WTC11 (cell line): ENCODE results near the gene TNS3.

Source experiments
- HMGXB4 ChIP-seq: sonication (generic); formaldehyde crosslinking; IDR thresholded peaks from 2 replicates; pipeline ENCODE4 v1.8.1; 2023; ENCODE audit warnings: mild to moderate bottlenecking, moderate library complexity, missing genetic modification reagents
- SP1 ChIP-seq: sonication (generic); formaldehyde crosslinking; conservative IDR thresholded peaks from 2 replicates; pipeline ENCODE4 v1.8.1; 2022; ENCODE audit warnings: missing genetic modification reagents
- TCF7 ChIP-seq: sonication (generic); formaldehyde crosslinking; IDR thresholded peaks from 2 replicates; pipeline ENCODE4 v1.8.0; 2022; ENCODE audit warnings: mild to moderate bottlenecking, low read depth, missing genetic modification reagents, moderate library complexity
- TEAD1 ChIP-seq: sonication (generic); formaldehyde crosslinking; IDR thresholded peaks from 2 replicates; pipeline ENCODE4 v1.8.0; 2022; ENCODE audit warnings: mild to moderate bottlenecking, missing genetic modification reagents
- TEAD4 ChIP-seq: sonication (generic); formaldehyde crosslinking; IDR thresholded peaks from 2 replicates; pipeline ENCODE4 v1.8.0; 2022; ENCODE audit warnings: mild to moderate bottlenecking, missing genetic modification reagents
- ZBTB21 ChIP-seq: sonication (generic); formaldehyde crosslinking; IDR thresholded peaks from 2 replicates; pipeline ENCODE4 v1.8.1; 2023; ENCODE audit warnings: mild to moderate bottlenecking, missing genetic modification reagents, borderline replicate concordance
- ZNF138 ChIP-seq: sonication (generic); formaldehyde crosslinking; conservative IDR thresholded peaks from 2 replicates; pipeline ENCODE4 v1.8.1; 2022; ENCODE audit warnings: mild to moderate bottlenecking, moderate library complexity, missing genetic modification reagents
- ZNF396 ChIP-seq: fragments of 250-450 bp; sonication (Bioruptor Pico); IDR thresholded peaks from 2 replicates; pipeline ENCODE4 v1.8.0; 2021; ENCODE audit warnings: mild to moderate bottlenecking, moderate library complexity, borderline replicate concordance
- TF ChIP-seq, protein P1 (sequence below): sonication (generic); formaldehyde crosslinking; IDR thresholded peaks from 2 replicates; pipeline ENCODE4 v1.8.0; 2022; ENCODE audit warnings: mild to moderate bottlenecking, missing genetic modification reagents
- TF ChIP-seq, protein P2 (sequence below): fragments of 200-600 bp; IDR thresholded peaks from 2 replicates; pipeline ENCODE4 v1.8.0; 2022; ENCODE audit warnings: antibody characterized with exemption
- TF ChIP-seq, protein P3 (sequence below): sonication (generic); formaldehyde crosslinking; IDR thresholded peaks from 2 replicates; pipeline ENCODE4 v1.8.1; 2022; ENCODE audit warnings: low read depth, mild to moderate bottlenecking, moderate library complexity, missing genetic modification reagents, borderline replicate concordance
- TF ChIP-seq, protein P4 (sequence below): sonication (generic); formaldehyde crosslinking; IDR thresholded peaks from 2 replicates; pipeline ENCODE4 v1.8.1; 2023; ENCODE audit warnings: mild to moderate bottlenecking, missing genetic modification reagents, borderline replicate concordance
- TF ChIP-seq, protein P5 (sequence below): sonication (generic); formaldehyde crosslinking; IDR thresholded peaks from 2 replicates; pipeline ENCODE4 v1.8.0; 2023; ENCODE audit warnings: mild to moderate bottlenecking, missing genetic modification reagents
- TF ChIP-seq, protein P6 (sequence below): sonication (generic); formaldehyde crosslinking; IDR thresholded peaks from 2 replicates; pipeline ENCODE4 v1.8.1; 2022; ENCODE audit warnings: missing genetic modification reagents, borderline replicate concordance

- TF ChIP-seq, protein P1, sequence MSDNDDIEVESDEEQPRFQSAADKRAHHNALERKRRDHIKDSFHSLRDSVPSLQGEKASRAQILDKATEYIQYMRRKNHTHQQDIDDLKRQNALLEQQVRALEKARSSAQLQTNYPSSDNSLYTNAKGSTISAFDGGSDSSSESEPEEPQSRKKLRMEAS (CRISPR knock-in tag): no peak
- no peak for TF ChIP-seq TCF7 (CRISPR knock-in tag)
- TF ChIP-seq ZNF138 (CRISPR knock-in tag): no peak
- TF ChIP-seq, protein P2, sequence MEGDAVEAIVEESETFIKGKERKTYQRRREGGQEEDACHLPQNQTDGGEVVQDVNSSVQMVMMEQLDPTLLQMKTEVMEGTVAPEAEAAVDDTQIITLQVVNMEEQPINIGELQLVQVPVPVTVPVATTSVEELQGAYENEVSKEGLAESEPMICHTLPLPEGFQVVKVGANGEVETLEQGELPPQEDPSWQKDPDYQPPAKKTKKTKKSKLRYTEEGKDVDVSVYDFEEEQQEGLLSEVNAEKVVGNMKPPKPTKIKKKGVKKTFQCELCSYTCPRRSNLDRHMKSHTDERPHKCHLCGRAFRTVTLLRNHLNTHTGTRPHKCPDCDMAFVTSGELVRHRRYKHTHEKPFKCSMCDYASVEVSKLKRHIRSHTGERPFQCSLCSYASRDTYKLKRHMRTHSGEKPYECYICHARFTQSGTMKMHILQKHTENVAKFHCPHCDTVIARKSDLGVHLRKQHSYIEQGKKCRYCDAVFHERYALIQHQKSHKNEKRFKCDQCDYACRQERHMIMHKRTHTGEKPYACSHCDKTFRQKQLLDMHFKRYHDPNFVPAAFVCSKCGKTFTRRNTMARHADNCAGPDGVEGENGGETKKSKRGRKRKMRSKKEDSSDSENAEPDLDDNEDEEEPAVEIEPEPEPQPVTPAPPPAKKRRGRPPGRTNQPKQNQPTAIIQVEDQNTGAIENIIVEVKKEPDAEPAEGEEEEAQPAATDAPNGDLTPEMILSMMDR: no peak
- TF ChIP-seq TEAD1 (CRISPR knock-in tag): no peak
- no peak for TF ChIP-seq ZBTB21 (CRISPR knock-in tag)
- TF ChIP-seq SP1: no peak
- no peak for TF ChIP-seq HMGXB4
- TF ChIP-seq, protein P3, sequence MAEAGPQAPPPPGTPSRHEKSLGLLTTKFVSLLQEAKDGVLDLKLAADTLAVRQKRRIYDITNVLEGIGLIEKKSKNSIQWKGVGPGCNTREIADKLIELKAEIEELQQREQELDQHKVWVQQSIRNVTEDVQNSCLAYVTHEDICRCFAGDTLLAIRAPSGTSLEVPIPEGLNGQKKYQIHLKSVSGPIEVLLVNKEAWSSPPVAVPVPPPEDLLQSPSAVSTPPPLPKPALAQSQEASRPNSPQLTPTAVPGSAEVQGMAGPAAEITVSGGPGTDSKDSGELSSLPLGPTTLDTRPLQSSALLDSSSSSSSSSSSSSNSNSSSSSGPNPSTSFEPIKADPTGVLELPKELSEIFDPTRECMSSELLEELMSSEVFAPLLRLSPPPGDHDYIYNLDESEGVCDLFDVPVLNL (CRISPR knock-in tag): no peak
- TF ChIP-seq, protein P4, sequence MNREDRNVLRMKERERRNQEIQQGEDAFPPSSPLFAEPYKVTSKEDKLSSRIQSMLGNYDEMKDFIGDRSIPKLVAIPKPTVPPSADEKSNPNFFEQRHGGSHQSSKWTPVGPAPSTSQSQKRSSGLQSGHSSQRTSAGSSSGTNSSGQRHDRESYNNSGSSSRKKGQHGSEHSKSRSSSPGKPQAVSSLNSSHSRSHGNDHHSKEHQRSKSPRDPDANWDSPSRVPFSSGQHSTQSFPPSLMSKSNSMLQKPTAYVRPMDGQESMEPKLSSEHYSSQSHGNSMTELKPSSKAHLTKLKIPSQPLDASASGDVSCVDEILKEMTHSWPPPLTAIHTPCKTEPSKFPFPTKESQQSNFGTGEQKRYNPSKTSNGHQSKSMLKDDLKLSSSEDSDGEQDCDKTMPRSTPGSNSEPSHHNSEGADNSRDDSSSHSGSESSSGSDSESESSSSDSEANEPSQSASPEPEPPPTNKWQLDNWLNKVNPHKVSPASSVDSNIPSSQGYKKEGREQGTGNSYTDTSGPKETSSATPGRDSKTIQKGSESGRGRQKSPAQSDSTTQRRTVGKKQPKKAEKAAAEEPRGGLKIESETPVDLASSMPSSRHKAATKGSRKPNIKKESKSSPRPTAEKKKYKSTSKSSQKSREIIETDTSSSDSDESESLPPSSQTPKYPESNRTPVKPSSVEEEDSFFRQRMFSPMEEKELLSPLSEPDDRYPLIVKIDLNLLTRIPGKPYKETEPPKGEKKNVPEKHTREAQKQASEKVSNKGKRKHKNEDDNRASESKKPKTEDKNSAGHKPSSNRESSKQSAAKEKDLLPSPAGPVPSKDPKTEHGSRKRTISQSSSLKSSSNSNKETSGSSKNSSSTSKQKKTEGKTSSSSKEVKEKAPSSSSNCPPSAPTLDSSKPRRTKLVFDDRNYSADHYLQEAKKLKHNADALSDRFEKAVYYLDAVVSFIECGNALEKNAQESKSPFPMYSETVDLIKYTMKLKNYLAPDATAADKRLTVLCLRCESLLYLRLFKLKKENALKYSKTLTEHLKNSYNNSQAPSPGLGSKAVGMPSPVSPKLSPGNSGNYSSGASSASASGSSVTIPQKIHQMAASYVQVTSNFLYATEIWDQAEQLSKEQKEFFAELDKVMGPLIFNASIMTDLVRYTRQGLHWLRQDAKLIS: no peak
- no peak for TF ChIP-seq TEAD4
- TF ChIP-seq, protein P5, sequence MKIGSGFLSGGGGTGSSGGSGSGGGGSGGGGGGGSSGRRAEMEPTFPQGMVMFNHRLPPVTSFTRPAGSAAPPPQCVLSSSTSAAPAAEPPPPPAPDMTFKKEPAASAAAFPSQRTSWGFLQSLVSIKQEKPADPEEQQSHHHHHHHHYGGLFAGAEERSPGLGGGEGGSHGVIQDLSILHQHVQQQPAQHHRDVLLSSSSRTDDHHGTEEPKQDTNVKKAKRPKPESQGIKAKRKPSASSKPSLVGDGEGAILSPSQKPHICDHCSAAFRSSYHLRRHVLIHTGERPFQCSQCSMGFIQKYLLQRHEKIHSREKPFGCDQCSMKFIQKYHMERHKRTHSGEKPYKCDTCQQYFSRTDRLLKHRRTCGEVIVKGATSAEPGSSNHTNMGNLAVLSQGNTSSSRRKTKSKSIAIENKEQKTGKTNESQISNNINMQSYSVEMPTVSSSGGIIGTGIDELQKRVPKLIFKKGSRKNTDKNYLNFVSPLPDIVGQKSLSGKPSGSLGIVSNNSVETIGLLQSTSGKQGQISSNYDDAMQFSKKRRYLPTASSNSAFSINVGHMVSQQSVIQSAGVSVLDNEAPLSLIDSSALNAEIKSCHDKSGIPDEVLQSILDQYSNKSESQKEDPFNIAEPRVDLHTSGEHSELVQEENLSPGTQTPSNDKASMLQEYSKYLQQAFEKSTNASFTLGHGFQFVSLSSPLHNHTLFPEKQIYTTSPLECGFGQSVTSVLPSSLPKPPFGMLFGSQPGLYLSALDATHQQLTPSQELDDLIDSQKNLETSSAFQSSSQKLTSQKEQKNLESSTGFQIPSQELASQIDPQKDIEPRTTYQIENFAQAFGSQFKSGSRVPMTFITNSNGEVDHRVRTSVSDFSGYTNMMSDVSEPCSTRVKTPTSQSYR (CRISPR knock-in tag): no peak
- TF ChIP-seq, protein P6, sequence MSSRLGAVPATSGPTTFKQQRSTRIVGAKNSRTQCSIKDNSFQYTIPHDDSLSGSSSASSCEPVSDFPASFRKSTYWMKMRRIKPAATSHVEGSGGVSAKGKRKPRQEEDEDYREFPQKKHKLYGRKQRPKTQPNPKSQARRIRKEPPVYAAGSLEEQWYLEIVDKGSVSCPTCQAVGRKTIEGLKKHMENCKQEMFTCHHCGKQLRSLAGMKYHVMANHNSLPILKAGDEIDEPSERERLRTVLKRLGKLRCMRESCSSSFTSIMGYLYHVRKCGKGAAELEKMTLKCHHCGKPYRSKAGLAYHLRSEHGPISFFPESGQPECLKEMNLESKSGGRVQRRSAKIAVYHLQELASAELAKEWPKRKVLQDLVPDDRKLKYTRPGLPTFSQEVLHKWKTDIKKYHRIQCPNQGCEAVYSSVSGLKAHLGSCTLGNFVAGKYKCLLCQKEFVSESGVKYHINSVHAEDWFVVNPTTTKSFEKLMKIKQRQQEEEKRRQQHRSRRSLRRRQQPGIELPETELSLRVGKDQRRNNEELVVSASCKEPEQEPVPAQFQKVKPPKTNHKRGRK (CRISPR knock-in tag): no peak
- no peak for TF ChIP-seq ZNF396 (CRISPR knock-in tag)
Observed at GRCh38 chr7:47513741-47514241, 68.1 kb downstream of the TNS3 start.
